NB4 (cell line): ENCODE data around the gene PPM1L.

ENCODE experiments used
- MYC ChIP-seq: IDR thresholded peaks from 2 replicates; pipeline ENCODE4 v1.6.1; 2011; ENCODE audit warnings: low read depth, low read length
- POLR2A ChIP-seq: IDR thresholded peaks from 2 replicates; pipeline ENCODE4 v1.6.1; 2011; ENCODE audit warnings: mild to moderate bottlenecking; ENCODE audit not compliant: insufficient read length; ENCODE audit errors: extremely low read depth
- TF ChIP-seq, protein P1 (sequence below): IDR thresholded peaks from one replicate; pipeline ENCODE4 v1.5.1; 2012; ENCODE audit warnings: low read depth, low read length

DNA sequence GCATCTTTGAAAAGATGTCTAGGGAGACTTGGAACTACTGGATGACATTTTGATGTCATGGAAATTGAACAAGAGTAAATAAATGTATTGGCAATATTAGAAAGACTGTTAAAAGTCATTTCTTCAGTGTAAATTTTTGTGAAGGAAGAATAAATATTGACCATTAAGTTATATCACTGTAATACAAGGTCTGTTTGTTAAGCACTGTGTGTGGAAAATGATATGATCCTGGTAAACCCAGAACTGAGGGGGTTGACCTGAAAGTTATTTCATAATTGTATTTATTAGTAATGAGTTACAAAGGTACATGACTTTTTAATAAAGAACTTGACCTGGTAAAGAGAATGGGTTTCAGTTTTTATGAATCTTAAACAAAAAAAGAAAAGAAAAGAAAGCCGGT, 242.6 kb downstream of the PPM1L start:
- TF ChIP-seq, protein P1, sequence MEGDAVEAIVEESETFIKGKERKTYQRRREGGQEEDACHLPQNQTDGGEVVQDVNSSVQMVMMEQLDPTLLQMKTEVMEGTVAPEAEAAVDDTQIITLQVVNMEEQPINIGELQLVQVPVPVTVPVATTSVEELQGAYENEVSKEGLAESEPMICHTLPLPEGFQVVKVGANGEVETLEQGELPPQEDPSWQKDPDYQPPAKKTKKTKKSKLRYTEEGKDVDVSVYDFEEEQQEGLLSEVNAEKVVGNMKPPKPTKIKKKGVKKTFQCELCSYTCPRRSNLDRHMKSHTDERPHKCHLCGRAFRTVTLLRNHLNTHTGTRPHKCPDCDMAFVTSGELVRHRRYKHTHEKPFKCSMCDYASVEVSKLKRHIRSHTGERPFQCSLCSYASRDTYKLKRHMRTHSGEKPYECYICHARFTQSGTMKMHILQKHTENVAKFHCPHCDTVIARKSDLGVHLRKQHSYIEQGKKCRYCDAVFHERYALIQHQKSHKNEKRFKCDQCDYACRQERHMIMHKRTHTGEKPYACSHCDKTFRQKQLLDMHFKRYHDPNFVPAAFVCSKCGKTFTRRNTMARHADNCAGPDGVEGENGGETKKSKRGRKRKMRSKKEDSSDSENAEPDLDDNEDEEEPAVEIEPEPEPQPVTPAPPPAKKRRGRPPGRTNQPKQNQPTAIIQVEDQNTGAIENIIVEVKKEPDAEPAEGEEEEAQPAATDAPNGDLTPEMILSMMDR, result no peak
- TF ChIP-seq POLR2A, result no peak
- TF ChIP-seq MYC, result no peak
